HG03378 (cell line): ENCODE results near the gene RASA3.
"Not testable (repeated sequence)": the region's sequence is repeated elsewhere in the genome, so short reads cannot be mapped to it uniquely, and the experiment has no call there.

Experiments
- ATAC-seq: cut with Tn5 transposase; IDR thresholded peaks from one replicate; pipeline ENCODE4 v1.9.1; 2021; ENCODE audit warnings: mild to moderate bottlenecking, moderate library complexity; ENCODE audit not compliant: unreplicated experiment

The RASA3 gene

GRCh38 chr13:114132419-114133121, at the start of gene RASA3:
Gene RASA3, minus strand, starts transcription at chr13:114132623. Its CDS starts 134 bp downstream, at chr13:114132489.
- ATAC-seq, result no peak

GRCh38 chr13:114179087-114179658, 46.8 kb upstream of the RASA3 start, which contains the start of gene CFAP97D2:
Gene CFAP97D2, plus strand, starts transcription at chr13:114179257. Its CDS starts 74 bp downstream, at chr13:114179331.
- no peak for ATAC-seq

GRCh38 chr13:114177245-114178010, 45.0 kb upstream of the RASA3 start:
- ATAC-seq, result no peak

- ATAC-seq, result not testable (repeated sequence)
These were observed 44.0 kb upstream of the RASA3 start for GRCh38 chr13:114176359-114176902.

- no peak for ATAC-seq
These were observed 42.1 kb upstream of the RASA3 start for GRCh38 chr13:114174529-114174961.

GRCh38 chr13:114173745-114174144, 41.3 kb upstream of the RASA3 start:
- ATAC-seq, result no peak

- no peak for ATAC-seq
These were observed 40.8 kb upstream of the RASA3 start for GRCh38 chr13:114173272-114173671.

GRCh38 chr13:114167885-114168284, 35.5 kb upstream of the RASA3 start:
- ATAC-seq, result no peak

GRCh38 chr13:114167426-114167825, 35.0 kb upstream of the RASA3 start:
- no peak for ATAC-seq

GRCh38 chr13:114166381-114167131, 34.1 kb upstream of the RASA3 start:
- ATAC-seq, result no peak

GRCh38 chr13:114164681-114165429, 32.4 kb upstream of the RASA3 start:
- ATAC-seq, result no peak

GRCh38 chr13:114164053-114164452, 31.6 kb upstream of the RASA3 start:
- no peak for ATAC-seq

- ATAC-seq, result no peak
These were observed 30.1 kb upstream of the RASA3 start for GRCh38 chr13:114162533-114162922.

GRCh38 chr13:114161644-114162532, 29.5 kb upstream of the RASA3 start:
- no peak for ATAC-seq

- no peak for ATAC-seq
These were observed 28.7 kb upstream of the RASA3 start for GRCh38 chr13:114161028-114161556.

- ATAC-seq, result not testable (repeated sequence)
These were observed 26.6 kb upstream of the RASA3 start for GRCh38 chr13:114158869-114159666.

- ATAC-seq, result no peak
These were observed 25.6 kb upstream of the RASA3 start for GRCh38 chr13:114157869-114158495.
